Subcutaneous preadipocyte (primary cell): ENCODE measurements around the gene CHCHD6. TPM values are rescaled to one million over a fixed set of nuclear protein-coding genes. Genes with fewer than 3 reads are reported as not detected.

Experiments used
- total RNA-seq: library from RNA; depleted of rRNA; stranded (reverse); fragments of >200 nt; gene quantifications from 2 replicates; pipeline ENCODE4 v1.2.3, GENCODE V29; 2012

The CHCHD6 gene, protein sequence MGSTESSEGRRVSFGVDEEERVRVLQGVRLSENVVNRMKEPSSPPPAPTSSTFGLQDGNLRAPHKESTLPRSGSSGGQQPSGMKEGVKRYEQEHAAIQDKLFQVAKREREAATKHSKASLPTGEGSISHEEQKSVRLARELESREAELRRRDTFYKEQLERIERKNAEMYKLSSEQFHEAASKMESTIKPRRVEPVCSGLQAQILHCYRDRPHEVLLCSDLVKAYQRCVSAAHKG
- 10.3 and 11.7 TPM in 2 replicates for total RNA-seq

DNA sequence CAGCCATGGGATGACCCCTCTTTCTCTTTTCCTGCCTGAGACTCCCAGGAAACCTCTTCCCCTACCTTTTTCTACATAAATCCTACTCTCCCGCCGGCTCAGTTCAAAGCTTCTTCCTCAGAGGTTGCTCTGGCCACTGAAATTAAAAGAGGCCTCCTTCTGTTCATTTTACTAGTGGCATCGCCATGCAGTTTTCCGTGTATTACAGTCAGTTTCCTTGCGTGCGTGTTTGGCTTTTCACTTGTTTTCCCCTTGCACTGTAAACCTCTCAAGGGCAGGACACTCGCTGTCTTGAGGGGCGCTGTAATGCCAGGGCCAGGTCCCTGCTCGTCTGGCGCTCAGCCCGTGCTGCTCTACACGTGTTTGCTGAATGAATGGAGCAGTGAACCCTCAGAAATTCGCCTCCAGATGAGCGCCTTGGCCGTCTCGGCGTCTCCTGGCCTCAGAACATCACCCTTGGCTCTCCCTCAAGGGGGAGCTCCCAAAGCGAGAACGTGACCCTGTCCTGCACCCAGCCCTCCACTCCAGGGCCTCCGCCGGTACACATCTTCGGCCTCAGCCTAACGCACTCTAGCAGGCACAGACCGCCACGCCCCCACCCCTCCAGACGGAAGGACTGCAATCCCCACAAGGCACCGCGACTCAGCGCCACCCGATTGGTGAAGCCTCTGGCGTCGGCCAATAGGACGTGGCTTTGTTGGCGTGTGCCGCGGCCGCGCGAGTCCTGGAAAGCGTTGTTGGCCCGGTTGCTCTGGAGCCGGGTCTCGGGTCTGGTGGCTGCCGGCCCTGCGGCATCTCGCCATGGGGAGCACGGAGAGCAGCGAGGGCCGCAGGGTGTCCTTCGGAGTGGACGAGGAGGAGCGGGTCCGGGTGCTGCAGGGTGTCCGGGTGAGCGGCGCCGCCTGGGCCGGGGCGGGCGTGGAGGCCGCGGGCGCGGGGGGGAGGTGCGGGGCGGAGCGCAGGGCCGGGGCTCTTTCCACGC, at the start of gene CHCHD6:
Gene CHCHD6, plus strand, starts transcription at position 729 of the 982 bp plus-strand sequence. Its CDS starts 73 bp downstream, at position 802.

GRCh38 chr3:126654571-126655383, 49.3 kb upstream of the CHCHD6 start, which contains the start of gene TXNRD3:
TXNRD3 (minus strand) TSS chr3:126655124.

DNA sequence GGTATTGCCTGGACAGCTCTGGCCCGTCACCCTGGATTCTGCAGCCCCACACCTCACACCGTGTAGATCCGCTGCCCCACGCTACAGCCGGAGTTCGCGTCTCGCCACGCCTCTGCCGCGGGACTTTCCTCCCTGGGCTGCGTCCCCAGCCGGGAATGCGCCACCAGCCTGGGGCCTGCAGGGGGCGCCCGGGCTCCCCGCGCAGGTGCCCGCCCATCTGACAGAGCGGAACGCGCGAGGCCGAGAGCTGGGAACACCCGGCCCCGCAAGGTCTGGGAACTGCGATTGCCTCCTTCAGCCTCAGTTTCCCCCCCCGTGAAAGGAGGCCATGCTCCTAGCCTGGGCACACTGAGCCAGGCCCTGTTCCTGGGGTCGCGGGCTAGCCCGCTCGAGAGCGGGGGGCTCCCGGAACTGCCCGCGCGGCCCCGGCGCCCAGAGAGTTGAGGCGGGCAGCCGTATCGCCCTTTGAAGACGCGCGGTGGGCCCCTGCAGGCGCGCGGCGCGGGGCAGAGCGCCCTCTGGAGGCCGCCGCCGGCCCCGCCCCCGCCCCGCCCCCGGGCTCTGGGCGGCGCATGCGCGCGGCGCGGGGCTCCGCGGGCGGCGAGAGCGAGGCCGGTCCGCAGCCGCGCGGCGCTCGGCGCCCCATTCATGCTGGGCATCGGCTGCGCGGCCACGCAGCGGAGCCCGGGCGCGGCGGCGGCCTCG, 278.6 kb downstream of the CHCHD6 start, which contains the start of gene PLXNA1:
Gene PLXNA1, plus strand, starts transcription at position 645 of the 705 bp plus-strand sequence. CDS start 5,479 bp downstream, outside the sequence.

Other genes starting within 250 kb of the CHCHD6 start
- 15.8 and 27.8 TPM in 2 replicates for gene ZXDC, start 228.3 kb upstream of the CHCHD6 start, total RNA-seq
- gene UROC1, start 186.5 kb upstream of the CHCHD6 start, total RNA-seq = not detected in 2 replicates
- not detected in 2 replicates for gene CHST13, start 180.1 kb upstream of the CHCHD6 start, total RNA-seq
- not detected in 2 replicates for gene C3orf22, start 145.3 kb upstream of the CHCHD6 start, total RNA-seq
- gene TXNRD3, start 49.1 kb upstream of the CHCHD6 start, total RNA-seq = 7.4 and 8.5 TPM in 2 replicates